WTC11 (cell line): ENCODE measurements around the gene TET3.

ENCODE experiments used
- NFYB ChIP-seq: sonication (generic); formaldehyde crosslinking; conservative IDR thresholded peaks from 2 replicates; pipeline ENCODE4 v1.8.0; 2022; ENCODE audit warnings: low read depth, missing genetic modification reagents
- PRDM15 ChIP-seq: sonication (generic); formaldehyde crosslinking; IDR thresholded peaks from 2 replicates; pipeline ENCODE4 v1.8.0; 2022; ENCODE audit warnings: missing genetic modification reagents
- TF ChIP-seq, protein P1 (sequence below): fragments of 200-600 bp; IDR thresholded peaks from 2 replicates; pipeline ENCODE4 v1.8.0; 2022; ENCODE audit warnings: antibody characterized with exemption

DNA sequence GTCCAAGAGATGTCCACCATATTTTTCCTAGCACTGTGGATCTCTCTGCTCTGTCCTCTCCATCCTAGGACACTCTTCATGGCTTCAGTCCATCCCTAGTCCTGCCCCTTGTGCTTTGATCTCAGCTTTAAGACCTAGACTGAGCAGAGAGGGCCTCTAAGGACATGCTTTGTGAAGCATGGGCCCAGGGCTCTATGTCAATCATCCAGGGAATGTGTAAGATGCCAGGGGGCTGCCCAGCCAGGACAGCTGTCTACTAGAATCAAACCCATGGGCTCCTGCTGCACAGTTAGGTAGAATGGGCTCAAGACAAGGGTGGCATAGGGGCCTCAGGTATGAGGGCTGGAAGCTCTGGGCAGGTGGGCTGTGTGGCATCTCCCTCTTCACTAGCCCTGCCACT is 24.9 kb downstream of the TET3 start:
- TF ChIP-seq, protein P1, sequence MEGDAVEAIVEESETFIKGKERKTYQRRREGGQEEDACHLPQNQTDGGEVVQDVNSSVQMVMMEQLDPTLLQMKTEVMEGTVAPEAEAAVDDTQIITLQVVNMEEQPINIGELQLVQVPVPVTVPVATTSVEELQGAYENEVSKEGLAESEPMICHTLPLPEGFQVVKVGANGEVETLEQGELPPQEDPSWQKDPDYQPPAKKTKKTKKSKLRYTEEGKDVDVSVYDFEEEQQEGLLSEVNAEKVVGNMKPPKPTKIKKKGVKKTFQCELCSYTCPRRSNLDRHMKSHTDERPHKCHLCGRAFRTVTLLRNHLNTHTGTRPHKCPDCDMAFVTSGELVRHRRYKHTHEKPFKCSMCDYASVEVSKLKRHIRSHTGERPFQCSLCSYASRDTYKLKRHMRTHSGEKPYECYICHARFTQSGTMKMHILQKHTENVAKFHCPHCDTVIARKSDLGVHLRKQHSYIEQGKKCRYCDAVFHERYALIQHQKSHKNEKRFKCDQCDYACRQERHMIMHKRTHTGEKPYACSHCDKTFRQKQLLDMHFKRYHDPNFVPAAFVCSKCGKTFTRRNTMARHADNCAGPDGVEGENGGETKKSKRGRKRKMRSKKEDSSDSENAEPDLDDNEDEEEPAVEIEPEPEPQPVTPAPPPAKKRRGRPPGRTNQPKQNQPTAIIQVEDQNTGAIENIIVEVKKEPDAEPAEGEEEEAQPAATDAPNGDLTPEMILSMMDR = no peak
- TF ChIP-seq PRDM15 (no peak), NFYB (CRISPR knock-in tag) (no peak)
